IPS-18a (cell line): ENCODE measurements around the gene KLF7.

ENCODE experiments used
- H3K27ac ChIP-seq: one replicate; pipeline ENCODE4 v1.5.1; 2013; ENCODE audit warnings: low read length
- H3K27me3 ChIP-seq: one replicate; pipeline ENCODE4 v1.6.1; 2013; ENCODE audit warnings: mild to moderate bottlenecking, low read length; ENCODE audit not compliant: control insufficient read depth, insufficient read depth
- H3K36me3 ChIP-seq: one replicate; pipeline ENCODE4 v1.6.1; 2013; ENCODE audit warnings: low read depth, low read length; ENCODE audit not compliant: control insufficient read depth
- H3K4me1 ChIP-seq: one replicate; pipeline ENCODE4 v1.6.1; 2013; ENCODE audit warnings: low read depth, low read length; ENCODE audit not compliant: control insufficient read depth
- H3K4me3 ChIP-seq: one replicate; pipeline ENCODE4 v1.5.1; 2013; ENCODE audit warnings: low read length
- H3K9ac ChIP-seq: one replicate; pipeline ENCODE4 v1.6.1; 2013; ENCODE audit warnings: mild to moderate bottlenecking, low read length, moderate library complexity
- H3K9me3 ChIP-seq: one replicate; pipeline ENCODE4 v1.6.1; 2013; ENCODE audit warnings: low read depth, low read length; ENCODE audit not compliant: control insufficient read depth

The KLF7 gene

DNA sequence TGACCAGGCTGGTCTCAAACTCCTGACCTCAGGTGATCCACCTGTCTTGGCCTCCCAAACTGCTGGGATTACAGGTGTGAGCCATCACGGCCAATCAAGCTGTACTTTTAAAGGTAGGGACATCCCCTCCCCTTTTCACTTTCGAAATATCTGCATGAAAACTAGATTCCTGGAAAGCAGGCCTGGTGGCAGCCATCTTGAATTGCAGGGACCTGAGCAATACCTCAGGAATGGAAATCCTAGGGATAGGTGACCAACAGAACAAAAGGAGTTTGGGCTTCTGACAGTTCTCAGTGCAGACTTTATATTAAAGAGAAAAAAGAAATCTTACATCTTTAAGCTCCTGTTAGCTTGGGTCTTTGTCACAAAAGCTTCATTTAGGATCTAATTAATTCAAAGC is 62.6 kb downstream of the KLF7 start:
- H3K27me3 ChIP-seq: no peaks in the 10 kb centered on the region
- no peak overlapping the region for H3K9ac ChIP-seq
- H3K4me3 ChIP-seq: no peak overlapping the region
- H3K4me1 ChIP-seq: no peaks in the 10 kb centered on the region
- peaks cover 3% of the 10 kb centered on the region for H3K36me3 ChIP-seq
- H3K27ac ChIP-seq: no peak overlapping the region
- H3K9me3 ChIP-seq: no peaks in the 10 kb centered on the region

- Histone ChIP-seq H3K4me3 (no peak overlapping the region), H3K9me3 (no peaks in the 10 kb centered on the region), H3K27me3 (no peaks in the 10 kb centered on the region), H3K36me3 (peaks cover 3% of the 10 kb centered on the region), H3K9ac (no peak overlapping the region), H3K27ac (no peak overlapping the region), H3K4me1 (peaks cover 5% of the 10 kb centered on the region)
Observed at GRCh38 chr2:207101984-207102383, 63.8 kb downstream of the KLF7 start.

- Histone ChIP-seq H3K9ac (no peak overlapping the region), H3K27ac (no peak overlapping the region), H3K4me3 (no peak overlapping the region), H3K36me3 (no peaks in the 10 kb centered on the region), H3K4me1 (peaks cover 36% of the 10 kb centered on the region), H3K27me3 (no peaks in the 10 kb centered on the region), H3K9me3 (no peaks in the 10 kb centered on the region)
Observed at GRCh38 chr2:207097278-207097677, 68.5 kb downstream of the KLF7 start.

GRCh38 chr2:207095963-207096362 is 69.8 kb downstream of the KLF7 start:
- Histone ChIP-seq H3K9me3 (no peaks in the 10 kb centered on the region), H3K4me1 (peaks cover 45% of the 10 kb centered on the region), H3K27ac (no peak overlapping the region), H3K9ac (no peak overlapping the region), H3K4me3 (no peak overlapping the region), H3K36me3 (no peaks in the 10 kb centered on the region), H3K27me3 (no peaks in the 10 kb centered on the region)

- H3K4me3 ChIP-seq: peak overlapping the region; percentile 30
- no peaks in the 10 kb centered on the region for H3K36me3 ChIP-seq
- H3K9me3 ChIP-seq: no peaks in the 10 kb centered on the region
- no peak overlapping the region for H3K9ac ChIP-seq
- H3K27ac ChIP-seq: peak overlapping the region; percentile 37
- H3K27me3 ChIP-seq: no peaks in the 10 kb centered on the region
- peaks cover 55% of the 10 kb centered on the region for H3K4me1 ChIP-seq
Observed at GRCh38 chr2:207093234-207093633, 72.5 kb downstream of the KLF7 start.

- no peaks in the 10 kb centered on the region for H3K27me3 ChIP-seq
- H3K36me3 ChIP-seq: no peaks in the 10 kb centered on the region
- H3K9me3 ChIP-seq: no peaks in the 10 kb centered on the region
- no peak overlapping the region for H3K27ac ChIP-seq
- peak overlapping the region; percentile 30 for H3K4me3 ChIP-seq
- H3K4me1 ChIP-seq: peaks cover 56% of the 10 kb centered on the region
- H3K9ac ChIP-seq: no peak overlapping the region
Observed at GRCh38 chr2:207092818-207093217, 72.9 kb downstream of the KLF7 start.

DNA sequence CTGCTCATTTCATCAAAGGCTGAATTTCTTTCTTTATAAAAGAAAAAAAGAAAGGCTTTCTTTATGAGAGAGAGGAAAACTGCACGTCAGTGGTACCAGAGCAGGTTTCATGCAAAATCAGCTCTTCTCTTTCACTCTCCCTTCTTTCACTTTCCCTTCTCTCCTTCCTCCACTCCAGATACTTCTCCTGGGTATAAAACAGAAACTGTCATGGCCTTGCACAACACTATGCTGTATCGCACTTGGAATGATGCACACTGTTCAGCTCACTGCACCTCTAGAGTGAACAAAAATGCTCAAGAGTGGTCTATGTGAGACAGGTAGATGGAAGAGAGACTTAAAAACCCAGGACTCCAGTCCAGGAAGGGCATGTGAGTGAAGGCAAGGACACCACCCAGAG is 73.8 kb downstream of the KLF7 start:
- Histone ChIP-seq H3K27ac (no peak overlapping the region), H3K4me1 (peaks cover 57% of the 10 kb centered on the region), H3K4me3 (no peak overlapping the region), H3K9ac (no peak overlapping the region), H3K27me3 (no peaks in the 10 kb centered on the region), H3K9me3 (no peaks in the 10 kb centered on the region), H3K36me3 (no peaks in the 10 kb centered on the region)

DNA sequence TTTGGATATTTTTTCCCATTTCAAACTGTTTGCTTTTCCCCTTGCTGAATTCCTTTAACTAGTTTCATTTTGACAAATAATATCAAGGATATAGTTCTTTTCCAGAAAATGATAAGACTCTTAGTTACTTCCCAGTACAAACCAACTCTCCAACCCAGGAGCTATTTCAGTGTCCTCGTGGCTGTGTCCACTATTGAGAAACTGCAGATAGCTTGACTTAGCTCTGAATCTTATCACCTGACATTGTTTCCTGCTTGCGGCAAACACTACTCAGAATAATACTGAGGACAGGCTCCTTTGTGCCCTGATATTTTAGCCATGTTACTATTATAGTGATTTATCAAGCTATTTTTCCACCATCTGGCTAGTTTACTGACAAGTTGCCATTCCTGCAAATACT is 74.6 kb downstream of the KLF7 start:
- Histone ChIP-seq H3K4me1 (peaks cover 49% of the 10 kb centered on the region), H3K27me3 (no peaks in the 10 kb centered on the region), H3K9ac (no peak overlapping the region), H3K27ac (no peak overlapping the region), H3K9me3 (no peaks in the 10 kb centered on the region), H3K36me3 (no peaks in the 10 kb centered on the region), H3K4me3 (no peak overlapping the region)

DNA sequence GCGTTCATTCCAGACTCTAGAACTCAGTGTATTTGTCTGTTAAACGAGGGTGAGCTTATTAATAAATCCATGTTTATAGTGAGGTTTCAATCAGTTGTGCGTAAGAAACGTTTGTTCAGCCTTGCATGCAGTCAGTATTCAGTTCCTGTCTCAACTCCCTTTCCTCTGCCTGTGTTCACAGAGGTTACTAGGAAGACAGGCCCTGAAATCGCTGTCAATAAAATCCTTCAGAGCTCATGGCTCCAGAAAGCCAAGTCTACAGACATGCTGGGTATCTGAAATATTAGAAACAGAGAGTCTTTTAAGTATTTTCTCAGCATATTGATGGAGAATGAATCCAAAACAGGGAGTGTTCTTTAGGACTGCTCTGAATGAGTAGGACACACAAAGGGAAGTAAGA is 75.4 kb downstream of the KLF7 start:
- Histone ChIP-seq H3K4me3 (no peak overlapping the region), H3K36me3 (peaks cover 3% of the 10 kb centered on the region), H3K27ac (no peak overlapping the region), H3K27me3 (no peaks in the 10 kb centered on the region), H3K9me3 (no peaks in the 10 kb centered on the region), H3K9ac (no peak overlapping the region), H3K4me1 (peaks cover 48% of the 10 kb centered on the region)

DNA sequence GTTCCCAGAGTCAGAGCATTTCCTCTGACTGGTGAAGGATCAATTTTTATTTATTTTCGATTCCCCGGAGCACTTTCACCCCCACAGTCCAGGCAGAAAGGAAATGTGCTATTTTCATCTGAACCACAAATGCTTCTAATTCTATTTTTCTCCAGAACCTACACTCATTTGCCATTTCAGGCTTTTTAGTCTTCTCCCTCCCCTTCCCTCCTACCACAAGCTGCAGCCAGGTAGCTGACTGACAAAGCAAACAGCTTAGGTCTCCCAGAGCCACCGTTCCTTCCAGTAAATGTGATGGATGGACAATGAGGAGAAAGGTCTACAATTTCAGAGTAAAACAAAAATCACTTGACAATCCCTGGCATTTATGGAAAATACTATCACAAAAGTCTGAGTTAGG is 76.9 kb downstream of the KLF7 start:
- H3K4me1 ChIP-seq: peaks cover 40% of the 10 kb centered on the region
- H3K9me3 ChIP-seq: no peaks in the 10 kb centered on the region
- no peaks in the 10 kb centered on the region for H3K27me3 ChIP-seq
- H3K27ac ChIP-seq: no peak overlapping the region
- H3K9ac ChIP-seq: no peak overlapping the region
- H3K36me3 ChIP-seq: peaks cover 4% of the 10 kb centered on the region
- no peak overlapping the region for H3K4me3 ChIP-seq

DNA sequence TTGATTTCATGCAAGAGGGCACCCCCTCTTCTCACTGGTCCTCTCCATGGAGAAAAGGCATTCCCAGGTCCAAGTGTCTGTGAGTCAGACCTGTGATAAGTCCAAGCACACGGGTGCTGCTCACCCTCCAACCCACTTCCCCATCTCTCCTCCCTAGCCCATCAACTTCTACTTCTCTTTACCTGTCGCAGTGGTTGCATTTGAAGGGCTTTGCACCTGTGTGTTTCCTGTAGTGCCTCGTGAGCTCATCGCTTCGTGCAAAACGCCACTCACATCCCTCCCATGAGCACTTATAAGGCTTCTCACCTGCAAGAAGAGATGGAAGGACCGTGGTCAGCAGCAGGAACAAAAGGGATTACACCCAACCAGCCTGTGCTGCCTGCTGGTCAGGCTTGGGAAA is 77.5 kb downstream of the KLF7 start:
- H3K4me1 ChIP-seq: peaks cover 34% of the 10 kb centered on the region
- H3K27me3 ChIP-seq: no peaks in the 10 kb centered on the region
- H3K9ac ChIP-seq: no peak overlapping the region
- no peak overlapping the region for H3K27ac ChIP-seq
- H3K36me3 ChIP-seq: peaks cover 4% of the 10 kb centered on the region
- no peak overlapping the region for H3K4me3 ChIP-seq
- H3K9me3 ChIP-seq: no peaks in the 10 kb centered on the region

- H3K36me3 ChIP-seq: peaks cover 4% of the 10 kb centered on the region
- no peak overlapping the region for H3K27ac ChIP-seq
Observed at GRCh38 chr2:207087046-207087902, 78.5 kb downstream of the KLF7 start.

More at GRCh38 chr2:207087046-207087902, 78.5 kb downstream of the KLF7 start:
- Histone ChIP-seq H3K4me1 (peaks cover 26% of the 10 kb centered on the region), H3K4me3 (no peak overlapping the region), H3K27me3 (no peaks in the 10 kb centered on the region), H3K9me3 (no peaks in the 10 kb centered on the region), H3K9ac (no peak overlapping the region)
